LNCaP clone FGC (cell line): ENCODE results near the gene GOLGA7B.

Source experiments
- DNase-seq: peaks from one replicate; pipeline ENCODE4 v3.0.0-alpha.2; 2011; ENCODE audit warnings: low read depth
- H3K4me3 ChIP-seq: 2 replicates; pipeline ENCODE4 v1.5.1; 2011; ENCODE audit warnings: mild to moderate bottlenecking, low read depth, low read length, control low read depth
- CTCF ChIP-seq: IDR thresholded peaks from 2 replicates; pipeline ENCODE4 v1.5.1; 2012; ENCODE audit warnings: mild to moderate bottlenecking; ENCODE audit not compliant: control insufficient read depth, insufficient read depth; ENCODE audit errors: extremely low read depth

GOLGA7B gene

GRCh38 chr10:97867220-97867800 is 17.7 kb downstream of the GOLGA7B start:
- H3K4me3 ChIP-seq = no peak overlapping the region
- no peak for TF ChIP-seq CTCF

GRCh38 chr10:97868134-97868685 is 18.6 kb downstream of the GOLGA7B start:
- no peak overlapping the region for H3K4me3 ChIP-seq
- TF ChIP-seq CTCF = 0 out of 2 replicates have a peak, but pooled peaks have one; percentile 2
- DNase-seq = no peak

More at GRCh38 chr10:97867220-97867800, 17.7 kb downstream of the GOLGA7B start:
- DNase-seq = no peak

GRCh38 chr10:97869091-97870042 is 19.7 kb downstream of the GOLGA7B start:
- DNase-seq = peak; percentile 78
- peak; percentile 90 for TF ChIP-seq CTCF
- H3K4me3 ChIP-seq = no peak overlapping the region

GRCh38 chr10:97870990-97871389 is 21.3 kb downstream of the GOLGA7B start:
- H3K4me3 ChIP-seq = no peak overlapping the region
- DNase-seq = no peak
- TF ChIP-seq CTCF = no peak

- no peak overlapping the region for H3K4me3 ChIP-seq
- no peak for DNase-seq
- TF ChIP-seq CTCF = no peak
Observed at GRCh38 chr10:97873569-97873968, 23.9 kb downstream of the GOLGA7B start.

GRCh38 chr10:97874332-97874731 is 24.7 kb downstream of the GOLGA7B start:
- DNase-seq = no peak
- H3K4me3 ChIP-seq = no peak overlapping the region
- TF ChIP-seq CTCF = no peak
